H9 (cell line): ENCODE results near the gene LHFPL2. TPM values are rescaled to one million over a fixed set of nuclear protein-coding genes. Genes with fewer than 3 reads are reported as not detected.

Experiments used
- DNase-seq: peaks from one replicate; pipeline ENCODE4 v3.0.0-alpha.2; 2017
- H2AFZ ChIP-seq: one replicate; pipeline ENCODE4 v1.6.1; 2013; ENCODE audit warnings: mild to moderate bottlenecking, low read length, control low read depth, moderate library complexity
- H2AK5ac ChIP-seq: 2 replicates; pipeline ENCODE4 v1.6.1; 2013; ENCODE audit warnings: low read length, control low read depth, mixed read lengths; ENCODE audit not compliant: insufficient read length
- H2BK120ac ChIP-seq: one replicate; pipeline ENCODE4 v1.6.1; 2013; ENCODE audit warnings: low read depth, mild to moderate bottlenecking, low read length, control low read depth, inconsistent platforms; ENCODE audit not compliant: poor library complexity, severe bottlenecking
- H2BK12ac ChIP-seq: 2 replicates; pipeline ENCODE4 v1.6.1; 2013; ENCODE audit warnings: low read length, control low read depth, mixed read lengths, low read depth; ENCODE audit not compliant: insufficient read length
- H2BK15ac ChIP-seq: 2 replicates; pipeline ENCODE4 v1.6.1; 2013; ENCODE audit warnings: low read depth, low read length, control low read depth
- H2BK20ac ChIP-seq: one replicate; pipeline ENCODE4 v1.6.1; 2013; ENCODE audit warnings: low read depth, mild to moderate bottlenecking, low read length, control low read depth, inconsistent platforms; ENCODE audit not compliant: poor library complexity, severe bottlenecking
- H2BK5ac ChIP-seq: 2 replicates; pipeline ENCODE4 v1.6.1; 2013; ENCODE audit warnings: low read length, control low read depth, mixed read lengths; ENCODE audit not compliant: insufficient read length
- H3K14ac ChIP-seq: 2 replicates; pipeline ENCODE4 v1.6.1; 2013; ENCODE audit warnings: low read length, control low read depth; ENCODE audit not compliant: insufficient read depth
- H3K18ac ChIP-seq: 2 replicates; pipeline ENCODE4 v1.6.1; 2013; ENCODE audit warnings: low read depth, mild to moderate bottlenecking, mixed read lengths, low read length, control low read depth; ENCODE audit not compliant: insufficient read length
- H3K23ac ChIP-seq: 2 replicates; pipeline ENCODE4 v1.6.1; 2013; ENCODE audit warnings: low read length, control low read depth, mixed read lengths, low read depth; ENCODE audit not compliant: insufficient read length
- H3K23me2 ChIP-seq: 2 replicates; pipeline ENCODE4 v1.6.1; 2013; ENCODE audit warnings: low read depth, mild to moderate bottlenecking, mixed read lengths, low read length, control low read depth; ENCODE audit not compliant: insufficient read length, poor library complexity, severe bottlenecking
- H3K27ac ChIP-seq: 2 replicates; pipeline ENCODE4 v1.5.1; 2013; ENCODE audit warnings: low read length, control low read depth, mixed read lengths, low read depth; ENCODE audit not compliant: insufficient read length
- H3K27me3 ChIP-seq: 2 replicates; pipeline ENCODE4 v1.6.1; 2013; ENCODE audit warnings: low read length, control low read depth, inconsistent platforms; ENCODE audit not compliant: insufficient read depth
- H3K4ac ChIP-seq: 2 replicates; pipeline ENCODE4 v1.6.1; 2013; ENCODE audit warnings: low read depth, mild to moderate bottlenecking, control low read depth, inconsistent platforms, low read length, moderate library complexity
- H3K4me1 ChIP-seq: 2 replicates; pipeline ENCODE4 v1.6.1; 2013; ENCODE audit warnings: low read length, control low read depth, inconsistent platforms; ENCODE audit not compliant: insufficient read depth
- H3K4me2 ChIP-seq: 2 replicates; pipeline ENCODE4 v1.6.1; 2013; ENCODE audit warnings: low read length, control low read depth, mixed read lengths; ENCODE audit not compliant: insufficient read length, insufficient read depth
- H3K56ac ChIP-seq: 2 replicates; pipeline ENCODE4 v1.6.1; 2013; ENCODE audit warnings: low read depth, mild to moderate bottlenecking, mixed read lengths, low read length, control low read depth; ENCODE audit not compliant: insufficient read length
- H3K79me1 ChIP-seq: 2 replicates; pipeline ENCODE4 v1.6.1; 2013; ENCODE audit warnings: low read depth, mild to moderate bottlenecking, moderate library complexity, low read length, control low read depth, inconsistent platforms; ENCODE audit not compliant: insufficient read depth, poor library complexity, severe bottlenecking
- H3K79me2 ChIP-seq: 2 replicates; pipeline ENCODE4 v1.6.1; 2013; ENCODE audit warnings: low read length, control low read depth, inconsistent platforms; ENCODE audit not compliant: insufficient read depth
- H3K9ac ChIP-seq: 2 replicates; pipeline ENCODE4 v1.6.1; 2013; ENCODE audit warnings: low read length, control low read depth, mixed read lengths; ENCODE audit not compliant: insufficient read length; ENCODE audit errors: extremely low read depth
- H3K9me3 ChIP-seq: one replicate; pipeline ENCODE4 v1.6.1; 2013; ENCODE audit warnings: low read depth, low read length, inconsistent platforms; ENCODE audit not compliant: control insufficient read depth
- H3T11ph ChIP-seq: one replicate; pipeline ENCODE4 v1.6.1; 2013; ENCODE audit warnings: mild to moderate bottlenecking, low read length, control low read depth, inconsistent platforms
- H4K20me1 ChIP-seq: one replicate; pipeline ENCODE4 v1.6.1; 2013; ENCODE audit not compliant: control insufficient read depth, insufficient read length, insufficient read depth
- H4K5ac ChIP-seq: 2 replicates; pipeline ENCODE4 v1.6.1; 2013; ENCODE audit warnings: low read depth, mild to moderate bottlenecking, mixed read lengths, low read length, control low read depth; ENCODE audit not compliant: insufficient read length
- H4K8ac ChIP-seq: replicated peaks from 2 replicates; pipeline ENCODE4 v1.6.1; 2013; ENCODE audit warnings: low read length, control low read depth, mixed read lengths, low read depth; ENCODE audit not compliant: insufficient read length
- H4K91ac ChIP-seq: 2 replicates; pipeline ENCODE4 v1.6.1; 2013; ENCODE audit warnings: low read depth, mild to moderate bottlenecking, moderate library complexity, mixed read lengths, low read length, control low read depth; ENCODE audit not compliant: insufficient read length
- H3K27ac Mint-ChIP-seq, 3 experiments: 2 replicates in 2 of 3; 3 replicates in 1 of 3; pipeline ENCODE4 v1.8.0; 2020 to 2021; ENCODE audit warnings: mixed read lengths in 3 of 3, mild to moderate bottlenecking in 1 of 3, moderate library complexity in 1 of 3
- H3K27me3 Mint-ChIP-seq: 2 replicates; pipeline ENCODE4 v1.8.0; 2021; ENCODE audit warnings: low read depth, mild to moderate bottlenecking, moderate library complexity, mixed read lengths
- H3K36me3 Mint-ChIP-seq, 3 experiments: 2 replicates in 2 of 3; 3 replicates in 1 of 3; pipeline ENCODE4 v1.8.0; 2020 to 2021; ENCODE audit warnings: low read depth in 3 of 3, mixed read lengths in 3 of 3; ENCODE audit not compliant: insufficient read depth in 1 of 3
- H3K4me1 Mint-ChIP-seq, 2 experiments: 2 replicates each; pipeline ENCODE4 v1.8.0; 2020; ENCODE audit warnings: mixed read lengths in 2 of 2
- H3K4me3 Mint-ChIP-seq, 2 experiments: 2 replicates in 1 of 2; 3 replicates in 1 of 2; pipeline ENCODE4 v1.8.0; 2020 to 2021; ENCODE audit warnings: mild to moderate bottlenecking in 2 of 2, mixed read lengths in 2 of 2, moderate library complexity in 1 of 2
- H3K9me3 Mint-ChIP-seq, 2 experiments: 2 replicates in 1 of 2; 3 replicates in 1 of 2; pipeline ENCODE4 v1.8.0; 2020; ENCODE audit warnings: mild to moderate bottlenecking in 2 of 2, mixed read lengths in 2 of 2, moderate library complexity in 1 of 2
- CTCF ChIP-seq: fragments of 200-600 bp; sonication (generic); conservative IDR thresholded peaks from 3 replicates; pipeline ENCODE4 v1.8.0; 2021; ENCODE audit warnings: antibody characterized with exemption, mild to moderate bottlenecking
- WGBS: extraction: QIAGEN DNeasy Blood & Tissue Kit; methylation state at CpG from one replicate; pipeline ENCODE4 v1.1.7; 2013; ENCODE audit warnings: missing lambda C conversion rate, low lambda C conversion rate, mixed read lengths; ENCODE audit not compliant: insufficient read length; ENCODE audit errors: extremely low coverage; 5-methylcytosine and 5-hydroxymethylcytosine counted together
- total RNA-seq: library from RNA; stranded (reverse); gene quantifications from 2 replicates; pipeline ENCODE4 v1.2.1, GENCODE V29; 2021

Gene LHFPL2
- total RNA-seq, 1 experiment from 2014 or later = 26.3 TPM

DNA sequence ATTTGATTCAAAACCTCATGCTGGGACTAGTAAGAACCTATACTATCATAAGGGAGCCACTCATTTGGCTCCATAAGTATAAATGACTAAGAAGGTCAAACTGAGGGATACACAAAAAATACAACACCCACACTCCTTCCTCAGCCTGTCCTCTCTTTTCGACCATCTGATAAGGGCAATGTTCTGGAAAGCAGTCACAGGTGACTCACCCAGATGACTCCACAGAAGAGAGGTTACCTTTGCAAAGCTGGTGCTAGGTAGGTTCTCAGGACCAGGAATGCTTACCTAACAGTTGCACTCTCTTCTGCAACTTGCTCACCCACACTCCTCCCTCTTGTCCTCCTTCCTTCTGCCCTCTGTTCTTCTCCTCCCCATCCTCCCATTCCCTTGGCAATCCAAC is 32.9 kb downstream of the LHFPL2 start:
- H3K27ac ChIP-seq = no peak overlapping the region
- H3K56ac ChIP-seq = no peak overlapping the region
- H2BK20ac ChIP-seq = no peak overlapping the region
- no peak overlapping the region for H2BK120ac ChIP-seq
- H3K36me3 Mint-ChIP-seq = peaks cover 31 to 36% (median 31%) of the 10 kb centered on the region in 3 experiments
- H3K9me3 ChIP-seq = peaks cover 6% of the 10 kb centered on the region
- H3K27me3 Mint-ChIP-seq = no peaks in the 10 kb centered on the region
- no peak overlapping the region for H3K9ac ChIP-seq
- no peaks in the 10 kb centered on the region for H4K20me1 ChIP-seq
- no peaks in the 10 kb centered on the region for H3K23me2 ChIP-seq
- H3K18ac ChIP-seq = no peak overlapping the region
- H3K4ac ChIP-seq = no peak overlapping the region
- no peak overlapping the region for H2BK15ac ChIP-seq
- no peaks in the 10 kb centered on the region for H3K79me1 ChIP-seq
- H4K5ac ChIP-seq = no peak overlapping the region
- H3K14ac ChIP-seq = no peak overlapping the region
- no peak for TF ChIP-seq CTCF
- peak overlapping the region in 1 of 3 experiments; percentile 62; a peak in 1 of 7 replicates for H3K27ac Mint-ChIP-seq
- no peaks in the 10 kb centered on the region for H3K27me3 ChIP-seq
- peaks cover 6% of the 10 kb centered on the region in 2 experiments for H3K9me3 Mint-ChIP-seq
- H2BK5ac ChIP-seq = no peak overlapping the region
- no peak overlapping the region for H2AFZ ChIP-seq
- H3K4me3 Mint-ChIP-seq = no peak overlapping the region; a peak in 1 of 5 replicates
- WGBS = no CpG with 5 or more reads among the region's 1 CpG
- no peak overlapping the region for H4K8ac ChIP-seq
- no peak overlapping the region for H3T11ph ChIP-seq
- peaks cover 8% of the 10 kb centered on the region; the same call in 1 of the 2 replicates for H3K4me1 ChIP-seq
- H3K4me2 ChIP-seq = no peak overlapping the region
- H2AK5ac ChIP-seq = no peak overlapping the region
- H2BK12ac ChIP-seq = no peak overlapping the region
- H3K23ac ChIP-seq = no peak overlapping the region
- no peaks in the 10 kb centered on the region for H3K79me2 ChIP-seq
- H4K91ac ChIP-seq = no peak overlapping the region
- DNase-seq = no peak
- H3K4me1 Mint-ChIP-seq = peaks cover 21 to 25% of the 10 kb centered on the region in 2 experiments
